Naive thymus-derived CD4-positive, alpha-beta T cell (primary cell): ENCODE measurements around the gene TUT7. TPM values are rescaled to one million over a fixed set of nuclear protein-coding genes. Genes with fewer than 3 reads are reported as not detected.

Experiments
- ATAC-seq: fragments of 150-1000 bp; cut with Tn5 transposase; 2 replicates; pipeline ENCODE4 v1.10.0; 2021; ENCODE audit warnings: mild to moderate bottlenecking, moderate library complexity
- CTCF ChIA-PET: fragments of 350-600 bp; sonication (Branson Sonifier 250); formaldehyde crosslinking; loops from one replicate; lab custom pipeline; 2021; ENCODE audit warnings: antibody characterized with exemption; lab: Charles Lee
- POLR2A ChIA-PET: fragments of 350-600 bp; sonication (Branson Sonifier 250); formaldehyde crosslinking; loops from one replicate; lab custom pipeline; 2021; ENCODE audit warnings: antibody characterized with exemption, inconsistent platforms; lab: Charles Lee
- DNase-seq, 9 donors: peaks; one replicate each; pipeline versions ENCODE4 v3.0.0 to v3.0.0-alpha.2; 2020 to 2022; ENCODE audit warnings: mixed read lengths in 1 of 9
- H3K27ac ChIP-seq: one replicate; pipeline ENCODE4 v1.7.0; 2013; ENCODE audit warnings: mild to moderate bottlenecking, low read depth, low read length, moderate library complexity
- H3K27me3 ChIP-seq, 2 donors: one replicate each; pipeline ENCODE4 v1.7.0; 2013; ENCODE audit warnings: low read length in 2 of 2, mild to moderate bottlenecking in 2 of 2, moderate library complexity in 2 of 2; ENCODE audit not compliant: control insufficient read depth in 2 of 2, insufficient read depth in 2 of 2
- H3K36me3 ChIP-seq, 3 experiments: 1 replicate in 2 of 3; 2 replicates in 1 of 3; pipeline ENCODE4 v1.7.0; 2013; ENCODE audit warnings: low read length in 3 of 3, mild to moderate bottlenecking in 3 of 3, moderate library complexity in 1 of 3; ENCODE audit not compliant: insufficient read depth in 3 of 3, control insufficient read depth in 2 of 3
- H3K4me1 ChIP-seq, 2 donors: one replicate each; pipeline ENCODE4 v1.7.0; 2013; ENCODE audit warnings: low read length in 2 of 2, mild to moderate bottlenecking in 2 of 2, moderate library complexity in 1 of 2; ENCODE audit not compliant: control insufficient read depth in 2 of 2, insufficient read depth in 2 of 2
- H3K4me3 ChIP-seq: 2 replicates; pipeline ENCODE4 v1.7.0; 2013; ENCODE audit warnings: mild to moderate bottlenecking, low read length
- H3K9me3 ChIP-seq, 3 experiments: 1 replicate in 2 of 3; 2 replicates in 1 of 3; pipeline ENCODE4 v1.7.0; 2013; ENCODE audit warnings: low read length in 3 of 3; ENCODE audit not compliant: control insufficient read depth in 2 of 3
- H3K27ac Mint-ChIP-seq, 9 donors: one replicate each; pipeline ENCODE4 v1.8.0; 2020 to 2022; ENCODE audit warnings: mixed read lengths in 9 of 9, mild to moderate bottlenecking in 8 of 9, moderate library complexity in 5 of 9, inconsistent platforms in 2 of 9
- H3K27me3 Mint-ChIP-seq, 5 donors: one replicate each; pipeline ENCODE4 v1.8.0; 2021 to 2022; ENCODE audit warnings: mixed read lengths in 5 of 5, mild to moderate bottlenecking in 1 of 5
- H3K36me3 Mint-ChIP-seq, 5 donors: one replicate each; pipeline ENCODE4 v1.8.0; 2020 to 2022; ENCODE audit warnings: mixed read lengths in 5 of 5, mild to moderate bottlenecking in 3 of 5, inconsistent platforms in 1 of 5
- H3K4me1 Mint-ChIP-seq, 7 donors: one replicate each; pipeline ENCODE4 v1.8.0; 2020 to 2022; ENCODE audit warnings: mixed read lengths in 7 of 7, mild to moderate bottlenecking in 3 of 7, inconsistent platforms in 1 of 7
- H3K4me3 Mint-ChIP-seq, 10 donors: one replicate each; pipeline ENCODE4 v1.8.0; 2020 to 2022; ENCODE audit warnings: mild to moderate bottlenecking in 10 of 10, mixed read lengths in 10 of 10, moderate library complexity in 6 of 10, inconsistent platforms in 2 of 10
- H3K9me3 Mint-ChIP-seq, 11 donors: one replicate each; pipeline ENCODE4 v1.8.0; 2020 to 2022; ENCODE audit warnings: mixed read lengths in 11 of 11, mild to moderate bottlenecking in 4 of 11, inconsistent platforms in 1 of 11, moderate library complexity in 1 of 11
- intact Hi-C, 2 donors: fragments of 100-400 bp; cut with micrococcal nuclease; formaldehyde crosslinking; loops; one replicate each; pipeline ENCODE4 v1.15.1; 2023
- polyA plus RNA-seq, 2 donors: library from polyadenylated mRNA; unstranded; fragments of 300-500 nt; fragmentation: Illumina TruSeq; gene quantifications; one replicate each; pipeline ENCODE4 v1.2.3, GENCODE V29; 2021
- total RNA-seq, 6 experiments: library from RNA in 5 of 6; stranded (reverse) in 5 of 6; gene quantifications; 1 replicate in 5 of 6; 2 replicates in 1 of 6; pipeline ENCODE4 v1.2.3 and lab custom pipeline; 2021 to 2026

TUT7 gene
- total and polyA plus RNA-seq, 7 experiments from 2014 or later = 15.2 to 57.4 (median 41.9) TPM

- H3K9me3 ChIP-seq = no peaks in the 10 kb centered on the region
- DNase-seq (no peak), ATAC-seq (no peak)
- no peaks in the 10 kb centered on the region for H3K27me3 Mint-ChIP-seq
- peaks cover 7 to 50% (median 27%) of the 10 kb centered on the region in 3 experiments for H3K36me3 ChIP-seq
- H3K4me3 Mint-ChIP-seq = no peak overlapping the region
- no peak overlapping the region for H3K27ac Mint-ChIP-seq
- H3K27ac ChIP-seq = no peak overlapping the region
- POLR2A ChIA-PET = interaction anchor here (0.9 kb wide), 1 partner anchor 19 kb away, joined by 3 read pairs; no protein-coding TSS in a partner anchor
- peaks cover 17 to 65% (median 43%) of the 10 kb centered on the region in 5 donors for H3K36me3 Mint-ChIP-seq
- peaks cover 0 to 10% (median 4%) of the 10 kb centered on the region in 7 donors for H3K4me1 Mint-ChIP-seq
- no peaks in the 10 kb centered on the region for H3K27me3 ChIP-seq
- CTCF ChIA-PET = no interaction called here
- peaks cover 0 to 4% (median 0%) of the 10 kb centered on the region in 11 donors for H3K9me3 Mint-ChIP-seq
- H3K4me3 ChIP-seq = no peak overlapping the region
- no peaks in the 10 kb centered on the region for H3K4me1 ChIP-seq
- intact Hi-C loops = loop anchor here in 1 of 2 donors (10.0 kb wide), 1 partner anchor 85 kb away; no protein-coding TSS in a partner anchor
Measured at GRCh38 chr9:86330186-86330585, 24.0 kb downstream of the TUT7 start.

GRCh38 chr9:86329649-86330048, 24.6 kb downstream of the TUT7 start:
- H3K9me3 ChIP-seq = no peaks in the 10 kb centered on the region
- no peaks in the 10 kb centered on the region for H3K4me1 ChIP-seq
- intact Hi-C loops = loop anchor here in 1 of 2 donors (10.0 kb wide), 1 partner anchor 85 kb away; no protein-coding TSS in a partner anchor
- Mint-ChIP-seq H3K9me3 (peaks cover 0 to 4% (median 0%) of the 10 kb centered on the region in 11 donors), H3K4me1 (peaks cover 0 to 7% (median 4%) of the 10 kb centered on the region in 7 donors), H3K27me3 (no peaks in the 10 kb centered on the region), H3K36me3 (peaks cover 11 to 65% (median 43%) of the 10 kb centered on the region in 5 donors), H3K4me3 (no peak overlapping the region), H3K27ac (peak overlapping the region in 1 of 9 donors; percentile 63)
- no peak overlapping the region for H3K4me3 ChIP-seq
- ChIA-PET CTCF (no interaction called here), POLR2A (interaction anchor here (0.7 to 0.9 kb wide), 2 partner anchors 20 to 24 kb away, joined by 3 to 4 read pairs; no protein-coding TSS in a partner anchor)
- ATAC-seq (no peak), DNase-seq (no peak)
- H3K36me3 ChIP-seq = peaks cover 12 to 50% (median 27%) of the 10 kb centered on the region in 3 experiments
- H3K27ac ChIP-seq = no peak overlapping the region
- H3K27me3 ChIP-seq = no peaks in the 10 kb centered on the region

- Histone ChIP-seq H3K27me3 (no peaks in the 10 kb centered on the region), H3K4me3 (no peak overlapping the region), H3K27ac (no peak overlapping the region), H3K9me3 (no peaks in the 10 kb centered on the region), H3K36me3 (peaks cover 24 to 57% (median 29%) of the 10 kb centered on the region in 3 experiments), H3K4me1 (no peaks in the 10 kb centered on the region)
- Mint-ChIP-seq H3K27ac (no peak overlapping the region), H3K4me3 (no peak overlapping the region), H3K9me3 (peaks cover 0 to 4% (median 0%) of the 10 kb centered on the region in 11 donors), H3K27me3 (no peaks in the 10 kb centered on the region), H3K36me3 (peaks cover 9 to 65% (median 38%) of the 10 kb centered on the region in 5 donors), H3K4me1 (peaks cover 0 to 5% (median 3%) of the 10 kb centered on the region in 7 donors)
- intact Hi-C loops = no loop called here
- ATAC-seq = no peak
- ChIA-PET POLR2A (no interaction called here), CTCF (interaction anchor here (0.5 kb wide), 1 partner anchor 13 kb away, joined by 4 read pairs; no protein-coding TSS in a partner anchor)
- DNase-seq = no peak
Measured at GRCh38 chr9:86328156-86328555, 26.1 kb downstream of the TUT7 start.

GRCh38 chr9:86326536-86326935, 27.7 kb downstream of the TUT7 start:
- Mint-ChIP-seq H3K4me3 (no peak overlapping the region), H3K9me3 (no peaks in the 10 kb centered on the region), H3K27me3 (no peaks in the 10 kb centered on the region), H3K36me3 (peaks cover 9 to 56% (median 29%) of the 10 kb centered on the region in 5 donors), H3K27ac (peak overlapping the region in 2 of 9 donors; percentile 25 to 29), H3K4me1 (peaks cover 0 to 5% (median 0%) of the 10 kb centered on the region in 7 donors)
- CTCF ChIA-PET = no interaction called here
- no peak overlapping the region for H3K4me3 ChIP-seq
- DNase-seq = no peak
- no peak overlapping the region for H3K27ac ChIP-seq
- intact Hi-C loops = no loop called here
- H3K4me1 ChIP-seq = no peaks in the 10 kb centered on the region
- ATAC-seq = no peak
- no peaks in the 10 kb centered on the region for H3K9me3 ChIP-seq
- no peaks in the 10 kb centered on the region for H3K27me3 ChIP-seq
- peaks cover 29 to 72% (median 40%) of the 10 kb centered on the region in 3 experiments for H3K36me3 ChIP-seq
- POLR2A ChIA-PET = no interaction called here

- no peak for DNase-seq
- ATAC-seq = no peak
- Mint-ChIP-seq H3K27ac (peak overlapping the region in 1 of 9 donors; percentile 59), H3K9me3 (no peaks in the 10 kb centered on the region), H3K27me3 (no peaks in the 10 kb centered on the region), H3K36me3 (peaks cover 9 to 64% (median 40%) of the 10 kb centered on the region in 5 donors), H3K4me1 (peaks cover 0 to 5% (median 0%) of the 10 kb centered on the region in 7 donors), H3K4me3 (no peak overlapping the region)
- Histone ChIP-seq H3K9me3 (no peaks in the 10 kb centered on the region), H3K27me3 (no peaks in the 10 kb centered on the region), H3K4me1 (no peaks in the 10 kb centered on the region), H3K4me3 (no peak overlapping the region), H3K27ac (no peak overlapping the region), H3K36me3 (peaks cover 32 to 86% (median 53%) of the 10 kb centered on the region in 3 experiments)
- intact Hi-C loops = no loop called here
- POLR2A ChIA-PET = no interaction called here
- CTCF ChIA-PET = no interaction called here
Measured at GRCh38 chr9:86324901-86325300, 29.3 kb downstream of the TUT7 start.

- peaks cover 9 to 67% (median 36%) of the 10 kb centered on the region in 5 donors for H3K36me3 Mint-ChIP-seq
- no peak overlapping the region for H3K4me3 Mint-ChIP-seq
- H3K27ac Mint-ChIP-seq = no peak overlapping the region
- DNase-seq (no peak), ATAC-seq (no peak)
- H3K27ac ChIP-seq = no peak overlapping the region
- peaks cover 32 to 80% (median 55%) of the 10 kb centered on the region in 3 experiments for H3K36me3 ChIP-seq
- ChIA-PET CTCF (no interaction called here), POLR2A (no interaction called here)
- no peaks in the 10 kb centered on the region for H3K4me1 ChIP-seq
- H3K27me3 ChIP-seq = no peaks in the 10 kb centered on the region
- H3K27me3 Mint-ChIP-seq = no peaks in the 10 kb centered on the region
- no peaks in the 10 kb centered on the region for H3K9me3 Mint-ChIP-seq
- no peaks in the 10 kb centered on the region for H3K9me3 ChIP-seq
- intact Hi-C loops = no loop called here
- peaks cover 0 to 5% (median 0%) of the 10 kb centered on the region in 7 donors for H3K4me1 Mint-ChIP-seq
- H3K4me3 ChIP-seq = no peak overlapping the region
Measured at GRCh38 chr9:86324308-86324707, 29.9 kb downstream of the TUT7 start.
